GM18520 (cell line): ENCODE results near the gene KCNH4.
"Not testable (repeated sequence)": the region's sequence is repeated elsewhere in the genome, so short reads cannot be mapped to it uniquely, and the experiment has no call there.

ENCODE experiments used
- ATAC-seq: cut with Tn5 transposase; IDR thresholded peaks from one replicate; pipeline ENCODE4 v1.9.1; 2021; ENCODE audit not compliant: unreplicated experiment

Gene KCNH4

GRCh38 chr17:42179911-42180410, 981 bp downstream of the KCNH4 start:
- no peak for ATAC-seq

- no peak for ATAC-seq
Observed at GRCh38 chr17:42179335-42179734, 1.6 kb downstream of the KCNH4 start.

GRCh38 chr17:42178817-42179216, 2.1 kb downstream of the KCNH4 start:
- ATAC-seq = no peak

GRCh38 chr17:42177684-42178083, 3.3 kb downstream of the KCNH4 start:
- ATAC-seq = no peak

- ATAC-seq = no peak
Observed at GRCh38 chr17:42174126-42174783, 6.7 kb downstream of the KCNH4 start.

GRCh38 chr17:42171831-42172230, 9.1 kb downstream of the KCNH4 start:
- ATAC-seq = no peak

- no peak for ATAC-seq
Observed at GRCh38 chr17:42169351-42169750, 11.6 kb downstream of the KCNH4 start.

- ATAC-seq = no peak
Observed at GRCh38 chr17:42167807-42168206, 13.1 kb downstream of the KCNH4 start.

GRCh38 chr17:42166196-42166763, 14.7 kb downstream of the KCNH4 start:
- no peak for ATAC-seq

GRCh38 chr17:42165751-42166150, 15.2 kb downstream of the KCNH4 start:
- no peak for ATAC-seq

- no peak for ATAC-seq
Observed at GRCh38 chr17:42163696-42164407, 17.1 kb downstream of the KCNH4 start.

- ATAC-seq = no peak
Observed at GRCh38 chr17:42163113-42163512, 17.8 kb downstream of the KCNH4 start.

- no peak for ATAC-seq
Observed at GRCh38 chr17:42160531-42160910, 20.4 kb downstream of the KCNH4 start.

- ATAC-seq = no peak
Observed at GRCh38 chr17:42159796-42160530, 21.0 kb downstream of the KCNH4 start.

GRCh38 chr17:42155614-42156045, 25.3 kb downstream of the KCNH4 start:
- ATAC-seq = no peak

GRCh38 chr17:42153919-42154742, 26.8 kb downstream of the KCNH4 start:
- no peak for ATAC-seq

- ATAC-seq = no peak
Observed at GRCh38 chr17:42146911-42147607, 33.9 kb downstream of the KCNH4 start.

GRCh38 chr17:42143138-42143537, 37.8 kb downstream of the KCNH4 start:
- ATAC-seq = not testable (repeated sequence)

- no peak for ATAC-seq
Observed at GRCh38 chr17:42142371-42142896, 38.5 kb downstream of the KCNH4 start.

GRCh38 chr17:42141382-42141781, 39.6 kb downstream of the KCNH4 start:
- no peak for ATAC-seq
